CD1c-positive myeloid dendritic cell (primary cell): Measurements from ENCODE around the gene NLGN4Y.
"Not testable (repeated sequence)": the region's sequence is repeated elsewhere in the genome, so short reads cannot be mapped to it uniquely, and the experiment has no call there.

Experiments
- DNase-seq: peaks from one replicate; pipeline ENCODE4 v3.0.0-alpha.2; 2016; ENCODE audit errors: extremely low spot score

Gene NLGN4Y

DNA sequence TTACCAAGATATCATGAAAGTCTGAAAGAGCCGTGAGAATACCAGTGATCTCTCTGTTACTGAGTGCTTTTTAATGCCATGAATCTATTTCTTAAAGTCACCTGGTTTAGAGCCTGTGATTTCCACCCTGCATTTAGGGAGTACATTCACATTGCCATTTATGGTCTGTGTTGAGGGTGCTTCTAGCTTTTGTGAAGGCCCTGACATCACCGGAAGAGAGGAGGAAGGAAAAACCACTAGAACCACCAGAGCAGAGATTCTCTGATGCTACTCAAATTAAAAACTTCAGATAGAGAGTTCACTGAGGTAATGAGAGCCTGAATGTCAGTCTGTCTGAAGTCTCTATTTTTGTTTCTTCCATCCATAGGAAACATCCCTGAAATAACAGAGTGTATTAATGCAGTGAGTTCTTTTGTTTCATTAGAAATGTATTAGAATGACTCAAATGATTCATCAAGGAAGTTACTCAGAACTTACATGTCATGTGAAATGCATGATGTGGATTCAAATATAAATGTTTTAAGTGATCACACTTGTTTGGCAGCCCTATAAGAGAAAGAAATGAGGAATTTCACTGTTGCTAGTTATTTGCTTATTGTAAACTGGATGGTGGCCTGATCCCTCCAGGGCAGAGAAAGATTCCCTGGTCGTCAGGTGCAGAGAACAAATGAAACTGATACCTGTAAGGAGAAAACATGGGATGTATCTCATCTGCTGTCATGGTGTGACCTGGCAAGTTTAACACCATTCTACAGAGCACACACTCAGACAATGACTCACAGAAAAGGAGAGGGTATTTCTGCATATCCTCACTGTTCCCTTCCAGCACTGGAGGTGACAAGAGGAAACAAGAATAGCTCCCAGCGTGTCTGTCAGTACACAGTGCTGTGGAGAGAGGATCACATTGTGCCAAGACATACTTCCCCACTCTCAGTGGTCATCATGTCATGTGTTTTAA, 310.1 kb downstream of the NLGN4Y start:
- DNase-seq, result no peak

DNA sequence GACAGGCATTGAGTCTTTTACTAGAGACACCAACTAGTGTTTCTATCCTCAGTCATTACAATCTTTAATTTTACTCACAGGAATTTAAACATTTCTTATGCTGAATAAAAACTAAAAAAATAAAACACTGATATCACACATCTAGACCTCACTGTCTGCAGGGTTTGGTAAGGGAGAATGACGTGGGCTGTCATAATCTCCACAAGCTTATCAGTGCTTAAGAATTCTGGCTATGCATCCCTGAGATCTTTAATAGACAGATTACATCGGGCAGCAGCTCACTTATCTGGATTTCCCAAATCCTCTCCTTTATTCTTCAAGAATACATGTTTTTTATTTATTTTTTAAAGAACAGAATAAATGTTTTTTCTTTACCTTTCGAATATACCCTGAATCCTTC, 313.1 kb downstream of the NLGN4Y start:
- no peak for DNase-seq

GRCh38 chrY:14850734-14851133, 326.4 kb downstream of the NLGN4Y start:
- no peak for DNase-seq

GRCh38 chrY:14860448-14860847, 336.1 kb downstream of the NLGN4Y start:
- DNase-seq, result no peak

GRCh38 chrY:14861033-14861432, 336.7 kb downstream of the NLGN4Y start:
- not testable (repeated sequence) for DNase-seq

DNA sequence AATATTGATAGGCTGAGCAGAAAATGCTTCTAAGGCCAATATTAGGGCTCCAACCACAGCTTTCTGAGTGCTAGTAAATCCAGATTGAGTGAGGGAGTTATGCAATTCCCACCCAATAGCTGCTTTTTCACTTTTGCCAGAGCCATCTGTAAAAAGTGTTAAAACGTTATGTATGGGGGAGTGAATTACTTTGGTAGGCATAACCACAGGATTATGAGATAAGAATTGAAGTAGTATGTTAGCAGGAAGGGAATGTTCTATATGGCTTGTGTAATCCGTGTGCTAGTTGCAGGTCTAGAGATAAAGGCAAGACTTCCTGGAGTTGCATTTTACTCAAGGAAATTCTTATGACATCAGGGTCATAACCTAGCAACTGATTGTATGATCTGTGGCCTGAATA, 347.6 kb downstream of the NLGN4Y start:
- no peak for DNase-seq
